Liver (tissue), 9 donors: Measurements from ENCODE around the gene DBI. TPM values are rescaled to one million over a fixed set of nuclear protein-coding genes. Genes with fewer than 3 reads are reported as not detected.

Source experiments
- DNase-seq: peaks from one replicate; pipeline ENCODE4 v3.0.0-alpha.2; 2017; ENCODE audit warnings: low spot score
- H3K27ac ChIP-seq, 2 donors: one replicate each; pipeline ENCODE4 v1.7.0; 2013; ENCODE audit warnings: inconsistent platforms in 2 of 2, low read length in 2 of 2, control low read depth in 1 of 2, low read depth in 1 of 2, mild to moderate bottlenecking in 1 of 2
- H3K27me3 ChIP-seq, 4 donors: one replicate each; pipeline versions ENCODE4 v1.6.1 to v1.7.0; 2013; ENCODE audit warnings: low read length in 3 of 4, inconsistent platforms in 1 of 4, mild to moderate bottlenecking in 1 of 4, moderate library complexity in 1 of 4; ENCODE audit not compliant: control insufficient read depth in 4 of 4, insufficient read depth in 4 of 4
- H3K36me3 ChIP-seq, 4 donors: one replicate each; pipeline versions ENCODE4 v1.6.1 to v1.7.0; 2013; ENCODE audit warnings: low read length in 3 of 4, mild to moderate bottlenecking in 3 of 4, low read depth in 1 of 4, moderate library complexity in 1 of 4; ENCODE audit not compliant: control insufficient read depth in 4 of 4, insufficient read depth in 3 of 4
- H3K4me1 ChIP-seq, 4 donors: one replicate each; pipeline versions ENCODE4 v1.6.1 to v1.7.0; 2013; ENCODE audit warnings: low read length in 3 of 4, mild to moderate bottlenecking in 3 of 4, moderate library complexity in 1 of 4; ENCODE audit not compliant: control insufficient read depth in 4 of 4, insufficient read depth in 4 of 4
- H3K4me3 ChIP-seq, 3 donors: one replicate each; pipeline versions ENCODE4 v1.6.1 to v1.7.0; 2013; ENCODE audit warnings: low read length in 3 of 3, control low read depth in 1 of 3, low read depth in 1 of 3, mild to moderate bottlenecking in 1 of 3
- H3K9ac ChIP-seq, 2 donors: one replicate each; pipeline ENCODE4 v1.7.0; 2013; ENCODE audit warnings: low read length in 2 of 2, mild to moderate bottlenecking in 2 of 2, moderate library complexity in 2 of 2, control low read depth in 1 of 2, low read depth in 1 of 2
- H3K9me3 ChIP-seq, 4 donors: one replicate each; pipeline versions ENCODE4 v1.6.1 to v1.7.0; 2013; ENCODE audit warnings: low read length in 3 of 4; ENCODE audit not compliant: control insufficient read depth in 4 of 4
- EGR1 ChIP-seq, 2 donors: IDR thresholded peaks; 2 replicates each; pipeline ENCODE4 v1.6.1; 2016 to 2018; ENCODE audit warnings: antibody characterized with exemption in 2 of 2, low read depth in 2 of 2
- FOXA1 ChIP-seq: IDR thresholded peaks from 2 replicates; pipeline ENCODE4 v1.6.1; 2016; ENCODE audit warnings: antibody characterized with exemption
- FOXA2 ChIP-seq: IDR thresholded peaks from 2 replicates; pipeline ENCODE4 v1.6.1; 2016; ENCODE audit warnings: antibody characterized with exemption
- GABPA ChIP-seq, 2 donors: IDR thresholded peaks in 1 of 2; conservative IDR thresholded peaks in 1 of 2; 2 replicates each; pipeline ENCODE4 v1.6.1; 2016; ENCODE audit warnings: antibody characterized with exemption in 2 of 2, mild to moderate bottlenecking in 1 of 2, moderate library complexity in 1 of 2
- HNF4A ChIP-seq, 2 donors: conservative IDR thresholded peaks; 2 replicates each; pipeline ENCODE4 v1.6.1; 2016; ENCODE audit warnings: antibody characterized with exemption in 2 of 2, mild to moderate bottlenecking in 2 of 2
- HNF4G ChIP-seq: IDR thresholded peaks from 2 replicates; pipeline ENCODE4 v1.6.1; 2016; ENCODE audit warnings: antibody characterized with exemption
- JUND ChIP-seq, 2 donors: IDR thresholded peaks; 2 replicates each; pipeline ENCODE4 v1.6.1; 2016; ENCODE audit warnings: antibody characterized with exemption in 2 of 2
- NR2F2 ChIP-seq: IDR thresholded peaks from 2 replicates; pipeline ENCODE4 v1.6.1; 2016; ENCODE audit warnings: antibody characterized with exemption
- RAD21 ChIP-seq, 2 donors: IDR thresholded peaks; 2 replicates each; pipeline ENCODE4 v1.6.1; 2016; ENCODE audit warnings: antibody characterized with exemption in 2 of 2, mild to moderate bottlenecking in 2 of 2
- RXRA ChIP-seq, 2 donors: IDR thresholded peaks; 2 replicates each; pipeline ENCODE4 v1.6.1; 2017 to 2018; ENCODE audit warnings: antibody characterized with exemption in 2 of 2, mild to moderate bottlenecking in 1 of 2
- SP1 ChIP-seq: IDR thresholded peaks from 2 replicates; pipeline ENCODE4 v1.6.1; 2018; ENCODE audit warnings: antibody characterized with exemption, mild to moderate bottlenecking
- TAF1 ChIP-seq: conservative IDR thresholded peaks from 2 replicates; pipeline ENCODE4 v1.6.1; 2016; ENCODE audit warnings: antibody characterized with exemption, mild to moderate bottlenecking
- YY1 ChIP-seq: IDR thresholded peaks from 2 replicates; pipeline ENCODE4 v1.6.1; 2016; ENCODE audit warnings: antibody characterized with exemption, mild to moderate bottlenecking
- WGBS: extraction: QIAGEN DNeasy Blood & Tissue Kit; methylation state at CpG from one replicate; pipeline ENCODE4 v1.1.7; 2013; 5-methylcytosine and 5-hydroxymethylcytosine counted together
- polyA plus RNA-seq, 2 donors: library from polyadenylated mRNA; stranded (reverse) in 1 of 2; unstranded in 1 of 2; fragments of 200-250 nt in 1 of 2; fragments of >200 nt in 1 of 2; fragmentation: Nextera tagmentation in 1 of 2; extraction: Ambion mirVana in 1 of 2; gene quantifications; one replicate each; pipeline versions ENCODE4 v1.2.1 to v1.2.3, GENCODE V29; 2013 to 2015
- total RNA-seq, 2 donors: library from RNA; depleted of rRNA; stranded (reverse); fragments of >200 nt; gene quantifications; one replicate each; pipeline ENCODE4 v1.2.3, GENCODE V29; 2014
- TF ChIP-seq, protein P1 (sequence below): IDR thresholded peaks from 2 replicates; pipeline ENCODE4 v1.6.1; 2016; ENCODE audit warnings: antibody characterized with exemption, mild to moderate bottlenecking
- TF ChIP-seq, protein P2 (sequence below): fragments of 150-350 bp; IDR thresholded peaks from 2 replicates; pipeline ENCODE4 v1.5.1; 2017; ENCODE audit warnings: improper control_type of control experiment, low read depth, low read length; ENCODE audit not compliant: missing input control
- TF ChIP-seq, protein P3 (sequence below): IDR thresholded peaks from 2 replicates; pipeline ENCODE4 v1.6.1; 2016; ENCODE audit warnings: antibody characterized with exemption
- TF ChIP-seq, protein P4 (sequence below): IDR thresholded peaks from 2 replicates; pipeline ENCODE4 v1.6.1; 2016; ENCODE audit warnings: antibody characterized with exemption
- donor health status: healthy.
- donor health status: healthy.
- donor health status: healthy.
- donor health status: healthy.
- donor health status: healthy.

The DBI gene
- total and polyA plus RNA-seq, 4 donors: 134 to 900 (median 356) TPM

DNA sequence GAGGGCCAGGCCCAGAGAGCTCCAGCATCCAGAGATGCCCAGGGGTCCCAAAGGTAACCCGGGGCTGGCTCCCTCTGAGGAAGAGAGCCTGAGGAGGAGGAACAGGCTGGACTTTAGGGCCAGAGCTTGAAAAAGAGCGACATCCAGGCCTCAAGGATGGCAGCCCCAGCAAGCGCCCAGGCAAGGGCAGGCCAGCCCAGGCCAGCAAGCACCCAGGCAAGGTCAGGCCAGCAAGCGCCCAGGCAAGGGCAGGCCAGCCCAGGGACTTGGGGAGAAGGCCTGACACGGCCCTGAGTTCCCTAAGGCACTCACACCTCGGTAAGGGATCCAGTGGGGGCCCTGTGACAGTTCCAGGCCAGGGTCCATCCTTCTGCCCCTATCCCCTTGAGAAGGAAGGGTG lies 30.4 kb downstream of the DBI start (continued):
- TF ChIP-seq, protein P1, sequence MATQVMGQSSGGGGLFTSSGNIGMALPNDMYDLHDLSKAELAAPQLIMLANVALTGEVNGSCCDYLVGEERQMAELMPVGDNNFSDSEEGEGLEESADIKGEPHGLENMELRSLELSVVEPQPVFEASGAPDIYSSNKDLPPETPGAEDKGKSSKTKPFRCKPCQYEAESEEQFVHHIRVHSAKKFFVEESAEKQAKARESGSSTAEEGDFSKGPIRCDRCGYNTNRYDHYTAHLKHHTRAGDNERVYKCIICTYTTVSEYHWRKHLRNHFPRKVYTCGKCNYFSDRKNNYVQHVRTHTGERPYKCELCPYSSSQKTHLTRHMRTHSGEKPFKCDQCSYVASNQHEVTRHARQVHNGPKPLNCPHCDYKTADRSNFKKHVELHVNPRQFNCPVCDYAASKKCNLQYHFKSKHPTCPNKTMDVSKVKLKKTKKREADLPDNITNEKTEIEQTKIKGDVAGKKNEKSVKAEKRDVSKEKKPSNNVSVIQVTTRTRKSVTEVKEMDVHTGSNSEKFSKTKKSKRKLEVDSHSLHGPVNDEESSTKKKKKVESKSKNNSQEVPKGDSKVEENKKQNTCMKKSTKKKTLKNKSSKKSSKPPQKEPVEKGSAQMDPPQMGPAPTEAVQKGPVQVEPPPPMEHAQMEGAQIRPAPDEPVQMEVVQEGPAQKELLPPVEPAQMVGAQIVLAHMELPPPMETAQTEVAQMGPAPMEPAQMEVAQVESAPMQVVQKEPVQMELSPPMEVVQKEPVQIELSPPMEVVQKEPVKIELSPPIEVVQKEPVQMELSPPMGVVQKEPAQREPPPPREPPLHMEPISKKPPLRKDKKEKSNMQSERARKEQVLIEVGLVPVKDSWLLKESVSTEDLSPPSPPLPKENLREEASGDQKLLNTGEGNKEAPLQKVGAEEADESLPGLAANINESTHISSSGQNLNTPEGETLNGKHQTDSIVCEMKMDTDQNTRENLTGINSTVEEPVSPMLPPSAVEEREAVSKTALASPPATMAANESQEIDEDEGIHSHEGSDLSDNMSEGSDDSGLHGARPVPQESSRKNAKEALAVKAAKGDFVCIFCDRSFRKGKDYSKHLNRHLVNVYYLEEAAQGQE: no peak

DNA sequence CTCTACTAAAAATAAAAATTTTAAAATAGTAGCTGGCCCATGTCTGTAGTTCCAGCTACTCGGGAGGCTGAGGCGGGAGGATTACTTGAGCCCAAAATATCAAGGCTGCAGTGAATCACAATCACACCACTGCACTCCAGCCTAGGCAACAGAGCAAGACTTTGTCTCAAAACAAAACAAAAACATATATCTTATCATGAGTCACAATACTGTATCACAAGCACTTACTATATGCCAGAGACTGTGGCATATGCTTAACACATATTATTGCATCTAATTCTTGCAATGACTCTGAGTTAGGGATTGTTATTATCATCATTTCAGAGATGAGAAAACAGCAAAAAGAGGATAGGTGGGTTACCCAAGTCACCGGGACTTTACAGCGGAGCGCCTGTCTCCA lies 35.3 kb downstream of the DBI start:
- Histone ChIP-seq H3K9ac (no peak overlapping the region), H3K4me1 (peaks cover 5 to 14% (median 8%) of the 10 kb centered on the region in 4 donors), H3K4me3 (no peak overlapping the region), H3K27ac (no peak overlapping the region), H3K36me3 (no peaks in the 10 kb centered on the region), H3K9me3 (no peaks in the 10 kb centered on the region), H3K27me3 (no peaks in the 10 kb centered on the region)
- no peak for TF ChIP-seq JUND (IDR thresholded peaks at IDR 0.05)
- no peak for TF ChIP-seq RAD21 (IDR thresholded peaks at IDR 0.05)
- no peak for TF ChIP-seq YY1
- no peak for TF ChIP-seq RXRA (IDR thresholded peaks at IDR 0.05)
- TF ChIP-seq TAF1: no peak
- no peak for TF ChIP-seq GABPA (IDR thresholded peaks at IDR 0.05 in 1 of 2, conservative IDR thresholded peaks at IDR 0.05 in 1 of 2)
- no peak for TF ChIP-seq EGR1 (IDR thresholded peaks at IDR 0.05; ENCODE audit: low read depth in 2 of 2)
- TF ChIP-seq, protein P2, sequence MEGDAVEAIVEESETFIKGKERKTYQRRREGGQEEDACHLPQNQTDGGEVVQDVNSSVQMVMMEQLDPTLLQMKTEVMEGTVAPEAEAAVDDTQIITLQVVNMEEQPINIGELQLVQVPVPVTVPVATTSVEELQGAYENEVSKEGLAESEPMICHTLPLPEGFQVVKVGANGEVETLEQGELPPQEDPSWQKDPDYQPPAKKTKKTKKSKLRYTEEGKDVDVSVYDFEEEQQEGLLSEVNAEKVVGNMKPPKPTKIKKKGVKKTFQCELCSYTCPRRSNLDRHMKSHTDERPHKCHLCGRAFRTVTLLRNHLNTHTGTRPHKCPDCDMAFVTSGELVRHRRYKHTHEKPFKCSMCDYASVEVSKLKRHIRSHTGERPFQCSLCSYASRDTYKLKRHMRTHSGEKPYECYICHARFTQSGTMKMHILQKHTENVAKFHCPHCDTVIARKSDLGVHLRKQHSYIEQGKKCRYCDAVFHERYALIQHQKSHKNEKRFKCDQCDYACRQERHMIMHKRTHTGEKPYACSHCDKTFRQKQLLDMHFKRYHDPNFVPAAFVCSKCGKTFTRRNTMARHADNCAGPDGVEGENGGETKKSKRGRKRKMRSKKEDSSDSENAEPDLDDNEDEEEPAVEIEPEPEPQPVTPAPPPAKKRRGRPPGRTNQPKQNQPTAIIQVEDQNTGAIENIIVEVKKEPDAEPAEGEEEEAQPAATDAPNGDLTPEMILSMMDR: no peak
- TF ChIP-seq HNF4A (conservative IDR thresholded peaks at IDR 0.05): no peak
- TF ChIP-seq HNF4G: no peak
- TF ChIP-seq NR2F2: no peak
- TF ChIP-seq FOXA1: no peak
- TF ChIP-seq, protein P1: no peak
- TF ChIP-seq FOXA2: no peak
- TF ChIP-seq SP1: no peak
- TF ChIP-seq, protein P3, sequence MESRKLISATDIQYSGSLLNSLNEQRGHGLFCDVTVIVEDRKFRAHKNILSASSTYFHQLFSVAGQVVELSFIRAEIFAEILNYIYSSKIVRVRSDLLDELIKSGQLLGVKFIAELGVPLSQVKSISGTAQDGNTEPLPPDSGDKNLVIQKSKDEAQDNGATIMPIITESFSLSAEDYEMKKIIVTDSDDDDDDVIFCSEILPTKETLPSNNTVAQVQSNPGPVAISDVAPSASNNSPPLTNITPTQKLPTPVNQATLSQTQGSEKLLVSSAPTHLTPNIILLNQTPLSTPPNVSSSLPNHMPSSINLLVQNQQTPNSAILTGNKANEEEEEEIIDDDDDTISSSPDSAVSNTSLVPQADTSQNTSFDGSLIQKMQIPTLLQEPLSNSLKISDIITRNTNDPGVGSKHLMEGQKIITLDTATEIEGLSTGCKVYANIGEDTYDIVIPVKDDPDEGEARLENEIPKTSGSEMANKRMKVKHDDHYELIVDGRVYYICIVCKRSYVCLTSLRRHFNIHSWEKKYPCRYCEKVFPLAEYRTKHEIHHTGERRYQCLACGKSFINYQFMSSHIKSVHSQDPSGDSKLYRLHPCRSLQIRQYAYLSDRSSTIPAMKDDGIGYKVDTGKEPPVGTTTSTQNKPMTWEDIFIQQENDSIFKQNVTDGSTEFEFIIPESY: no peak
- TF ChIP-seq, protein P4, sequence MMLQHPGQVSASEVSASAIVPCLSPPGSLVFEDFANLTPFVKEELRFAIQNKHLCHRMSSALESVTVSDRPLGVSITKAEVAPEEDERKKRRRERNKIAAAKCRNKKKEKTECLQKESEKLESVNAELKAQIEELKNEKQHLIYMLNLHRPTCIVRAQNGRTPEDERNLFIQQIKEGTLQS: no peak
- no peak for DNase-seq
- WGBS: 95% methylated on average over 5 of the region's 5 CpGs
